K562 (cell line): ENCODE data around the gene GAB2. TPM values are rescaled to one million over a fixed set of nuclear protein-coding genes. Genes with fewer than 3 reads are reported as not detected.

Experiments used
- ATAC-seq: fragments of 200-7000 bp; cut with Tn5 transposase; 3 replicates; pipeline ENCODE4 v1.9.1; 2020; ENCODE audit warnings: moderate library complexity
- BruUV-seq: library from RNA; stranded (reverse); fragments of 400-500 nt; replicated peaks from 2 replicates; lab custom pipeline; 2021; lab: Mats Ljungman, UMichigan
- CTCF ChIA-PET: fragments of 300-600 bp; formaldehyde crosslinking; extraction: SDS; loops from one replicate; lab custom pipeline; 2021; ENCODE audit warnings: low intra/inter-chr PET ratio; lab: Yijun Ruan, JAX
- POLR2A ChIA-PET: fragments of 300-600, 350-650 bp; sonication (Branson Sonifier 250); formaldehyde crosslinking; extraction: SDS; loops from one replicate; lab custom pipeline; 2021; ENCODE audit warnings: antibody characterized with exemption, inconsistent platforms; lab: Yijun Ruan, JAX
- DNase-seq, 4 experiments: peaks; one replicate each; pipeline versions ENCODE4 v3.0.0 to v3.0.0-alpha.2; 2011 to 2018; ENCODE audit warnings: low spot score in 3 of 4, mixed read lengths in 3 of 4; ENCODE audit errors: extremely low read depth in 1 of 4
- FAIRE-seq: peaks from 2 replicates; lab custom pipeline; 2011; peaks lifted over from hg19 to GRCh38; lab: Jason Lieb, UNC
- H2AFZ ChIP-seq: 2 replicates; pipeline ENCODE4 v1.6.0; 2011; ENCODE audit warnings: low read depth, low read length, control low read depth, inconsistent platforms
- H3K27ac ChIP-seq: fragments of 200-600 bp; 3 replicates; pipeline ENCODE4 v1.8.0; 2011; ENCODE audit warnings: low read depth, mild to moderate bottlenecking, control low read depth, inconsistent platforms, low read length, moderate library complexity, mixed read lengths; ENCODE audit errors: extremely low read depth
- H3K27me3 ChIP-seq, 2 experiments: fragments of 300-600 bp in 1 of 2; 2 replicates in 1 of 2; 3 replicates in 1 of 2; pipeline versions ENCODE4 v1.6.0 to v1.8.0; 2011; ENCODE audit warnings: inconsistent platforms in 2 of 2, low read length in 2 of 2, mild to moderate bottlenecking in 1 of 2, mixed read lengths in 1 of 2, moderate library complexity in 1 of 2; ENCODE audit not compliant: control insufficient read depth in 2 of 2, insufficient read depth in 2 of 2
- H3K36me3 ChIP-seq: fragments of 300-600 bp; 3 replicates; pipeline ENCODE4 v1.8.0; 2011; ENCODE audit warnings: mild to moderate bottlenecking, low read length, inconsistent platforms; ENCODE audit not compliant: control insufficient read depth, insufficient read depth
- H3K4me1 ChIP-seq, 2 experiments: fragments of 200-600 bp in 1 of 2; replicated peaks in 1 of 2; 2 replicates in 1 of 2; 3 replicates in 1 of 2; pipeline versions ENCODE4 v1.5.1 to v1.8.0; 2011; ENCODE audit warnings: inconsistent platforms in 2 of 2, low read length in 2 of 2, mild to moderate bottlenecking in 1 of 2, mixed read lengths in 1 of 2, moderate library complexity in 1 of 2; ENCODE audit not compliant: control insufficient read depth in 2 of 2, insufficient read depth in 2 of 2
- H3K4me2 ChIP-seq: 2 replicates; pipeline ENCODE4 v1.6.1; 2011; ENCODE audit warnings: low read length, control low read depth, inconsistent platforms, mixed read lengths; ENCODE audit not compliant: insufficient read depth
- H3K4me3 ChIP-seq: fragments of 200-600 bp; sonication (generic), shearing (Covaris generic); 2 replicates; pipeline ENCODE4 v1.5.1; 2016; ENCODE audit warnings: control low read depth, inconsistent platforms
- H3K79me2 ChIP-seq: fragments of 200-600 bp; 3 replicates; pipeline ENCODE4 v1.8.0; 2011; ENCODE audit warnings: low read length, inconsistent platforms; ENCODE audit not compliant: control insufficient read depth, insufficient read depth
- H3K9ac ChIP-seq, 2 experiments: 2 replicates each; pipeline versions ENCODE4 v1.6.0 to v1.6.1; 2011; ENCODE audit warnings: low read depth in 2 of 2, low read length in 2 of 2, control low read depth in 1 of 2, inconsistent platforms in 1 of 2, mild to moderate bottlenecking in 1 of 2, mixed read lengths in 1 of 2; ENCODE audit not compliant: insufficient read depth in 1 of 2
- H3K9me1 ChIP-seq: one replicate; pipeline ENCODE4 v1.6.0; 2011; ENCODE audit warnings: inconsistent platforms, mild to moderate bottlenecking, low read length, moderate library complexity; ENCODE audit not compliant: control insufficient read depth, insufficient read depth
- H3K9me3 ChIP-seq: replicated peaks from 2 replicates; pipeline ENCODE4 v1.5.1; 2011; ENCODE audit warnings: low read depth, low read length, inconsistent platforms; ENCODE audit not compliant: control insufficient read depth, insufficient read depth
- H4K20me1 ChIP-seq: replicated peaks from 2 replicates; pipeline ENCODE4 v1.6.1; 2011; ENCODE audit warnings: low read length, inconsistent platforms, mixed read lengths; ENCODE audit not compliant: control insufficient read depth, insufficient read depth
- GABPB1 ChIP-seq: sonication (generic); formaldehyde crosslinking; IDR thresholded peaks from 2 replicates; pipeline ENCODE4 v1.8.0; 2022; ENCODE audit warnings: mild to moderate bottlenecking, missing genetic modification reagents
- GATAD2B ChIP-seq: fragments of 450-650 bp; IDR thresholded peaks from 2 replicates; pipeline ENCODE4 v1.6.1; 2017; ENCODE audit warnings: mild to moderate bottlenecking, borderline replicate concordance
- HDAC8 ChIP-seq: fragments of 450-650 bp; IDR thresholded peaks from 2 replicates; pipeline ENCODE4 v1.6.1; 2016; ENCODE audit warnings: mild to moderate bottlenecking, missing genetic modification characterization, moderate library complexity, missing compliant biosample characterization
- HNRNPL ChIP-seq: fragments of 200-400 bp; formaldehyde crosslinking; IDR thresholded peaks from 2 replicates; pipeline ENCODE4 v1.6.1; 2017; ENCODE audit warnings: low read depth, mild to moderate bottlenecking, low read length
- RBM22 ChIP-seq: fragments of 200-400 bp; formaldehyde crosslinking; IDR thresholded peaks from 2 replicates; pipeline ENCODE4 v1.6.1; 2018; ENCODE audit warnings: low read length, low read depth; ENCODE audit not compliant: poor library complexity, severe bottlenecking
- ZNF699 ChIP-seq: fragments of 250-450 bp; sonication (Bioruptor Pico); IDR thresholded peaks from 2 replicates; pipeline ENCODE4 v1.8.0; 2021; ENCODE audit warnings: mild to moderate bottlenecking, moderate library complexity; ENCODE audit not compliant: insufficient replicate concordance
- WGBS: fragments of 100-300 bp; shearing (Covaris generic); methylation state at CpG from one replicate; pipeline ENCODE4 v1.1.6; 2016; ENCODE audit warnings: low coverage, mixed read lengths; ENCODE audit not compliant: insufficient coverage; ENCODE audit errors: missing lambda C conversion rate; 5-methylcytosine and 5-hydroxymethylcytosine counted together
- in situ Hi-C: fragments of 300-500 bp; cut with MboI; formaldehyde crosslinking; loops from 4 replicates; pipeline ENCODE4 v1.15.0; 2018; ENCODE audit warnings: inconsistent platforms, mixed read lengths
- intact Hi-C: fragments of 100-400 bp; cut with micrococcal nuclease; formaldehyde crosslinking; loops from 2 replicates; pipeline ENCODE4 v1.14.2; 2022
- polyA plus RNA-seq, 8 experiments: library from polyadenylated mRNA; depleted of rRNA in 4 of 8; stranded (reverse) in 5 of 8; unstranded in 3 of 8; fragments of >200 nt; fragmentation: Nextera tagmentation in 2 of 8; fragmentation: Illumina TruSeq in 1 of 8; extraction: Ambion mirVana in 2 of 8; extraction: Trizol in 1 of 8; gene quantifications; 2 replicates each; pipeline versions ENCODE4 v1.2.1 to v1.2.3, GENCODE V29; 2011 to 2014; ENCODE audit warnings: inconsistent platforms in 1 of 8, missing spikeins in 1 of 8
- total RNA-seq, 7 experiments: library from RNA; depleted of rRNA in 6 of 7; stranded (reverse); fragments of >200 nt in 6 of 7; fragmentation: Illumina TruSeq in 2 of 7; extraction: Trizol in 2 of 7; gene quantifications; 2 replicates each; pipeline versions ENCODE4 v1.2.1 to v1.2.3, GENCODE V29; 2011 to 2021; ENCODE audit warnings: low replicate concordance in 1 of 7
- TF ChIP-seq, protein P1 (sequence below): fragments of 450-650 bp; formaldehyde crosslinking; IDR thresholded peaks from 2 replicates; pipeline ENCODE4 v1.4.0; 2020; ENCODE audit warnings: mild to moderate bottlenecking

Gene GAB2
- total and polyA plus RNA-seq, 9 of the 15 experiments (the other 6 are each of a cell fraction or from before 2014, with no cell fraction given), result 2.3 to 35.2 (median 16.1) TPM

DNA sequence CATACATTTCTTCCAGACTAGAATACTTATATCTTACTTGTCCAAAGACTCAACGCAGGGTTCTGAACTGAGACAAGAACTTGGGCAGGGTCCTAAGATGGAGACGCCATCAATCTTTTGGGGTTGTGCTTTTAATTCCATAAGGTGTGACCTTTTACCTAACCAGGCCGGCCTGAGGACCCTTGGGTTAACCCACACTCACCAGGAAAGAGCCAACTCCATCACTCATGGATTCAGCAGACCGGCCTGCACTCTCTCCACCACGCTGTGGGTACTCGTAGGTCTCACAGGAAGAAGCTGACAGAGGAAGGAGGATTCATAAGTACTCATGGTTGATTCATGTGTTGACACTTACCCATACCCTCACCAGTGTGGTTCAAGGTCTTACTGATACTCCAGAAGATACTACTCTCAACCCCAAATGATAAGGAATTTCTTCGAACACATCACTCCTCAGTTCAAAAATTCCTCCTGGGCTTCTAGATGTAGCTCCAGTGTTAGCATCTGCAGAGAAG, 192.7 kb downstream of the GAB2 start:
- Histone ChIP-seq H3K9ac (no peak overlapping the region), H3K79me2 (no peaks in the 10 kb centered on the region), H4K20me1 (no peaks in the 10 kb centered on the region), H2AFZ (no peak overlapping the region), H3K4me3 (no peak overlapping the region), H3K9me1 (no peaks in the 10 kb centered on the region), H3K4me2 (no peak overlapping the region), H3K27me3 (no peaks in the 10 kb centered on the region), H3K9me3 (no peaks in the 10 kb centered on the region), H3K36me3 (peaks cover 70% of the 10 kb centered on the region; the same call in 2 of the 3 replicates), H3K27ac (no peak overlapping the region), H3K4me1 (peaks cover 0 to 11% of the 10 kb centered on the region in 2 experiments; a peak in 2 of 5 replicates)
- ChIA-PET CTCF (no interaction called here), POLR2A (interaction anchor here (0.6 to 0.9 kb wide), 2 partner anchors 8 to 14 kb away, joined by 3 to 4 read pairs; no protein-coding TSS in a partner anchor)
- in situ Hi-C loops (loop anchor here (5.0 kb wide), 1 partner anchor 337 kb away; no protein-coding TSS in a partner anchor), intact Hi-C loops (no loop called here)
- FAIRE-seq (no peak), ATAC-seq (no peak), DNase-seq (no peak)
- BruUV-seq, result no TSS peak
- 82% methylated on average over 7 of the region's 7 CpGs for WGBS
- TF ChIP-seq HDAC8 (tag) (no peak), HNRNPL (no peak), ZNF699 (no peak), GATAD2B (no peak)

DNA sequence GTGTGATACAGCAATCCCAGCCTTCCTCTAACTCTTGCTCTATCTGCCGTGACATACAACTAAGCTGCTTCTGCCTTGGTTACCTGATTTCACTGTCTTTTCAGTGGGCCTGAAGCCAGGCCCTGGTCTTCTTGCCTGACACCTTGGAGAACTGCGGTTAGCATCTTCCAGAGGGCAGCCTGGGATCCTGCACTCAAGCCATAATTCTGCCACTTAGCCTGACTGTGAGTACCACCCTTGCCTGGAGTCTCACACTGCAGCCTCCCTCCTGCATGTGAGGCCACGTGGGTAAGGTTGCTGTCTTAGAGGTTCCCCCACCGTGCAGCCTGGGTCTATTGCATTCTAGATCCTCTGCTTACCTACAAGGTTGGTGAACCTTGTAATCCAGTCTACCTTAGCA, 193.1 kb downstream of the GAB2 start:
- H3K9ac ChIP-seq, result no peak overlapping the region
- H3K4me1 ChIP-seq, result peaks cover 0 to 7% of the 10 kb centered on the region in 2 experiments; a peak in 2 of 5 replicates
- no peak overlapping the region for H3K4me3 ChIP-seq
- no peaks in the 10 kb centered on the region for H4K20me1 ChIP-seq
- in situ Hi-C loops, result loop anchor here (5.0 kb wide), 1 partner anchor 338 kb away; no protein-coding TSS in a partner anchor
- H3K27ac ChIP-seq, result no peak overlapping the region
- no peaks in the 10 kb centered on the region for H3K27me3 ChIP-seq
- CTCF ChIA-PET, result no interaction called here
- H3K9me1 ChIP-seq, result no peaks in the 10 kb centered on the region
- H3K9me3 ChIP-seq, result no peaks in the 10 kb centered on the region
- H3K79me2 ChIP-seq, result no peaks in the 10 kb centered on the region
- DNase-seq, result no peak
- intact Hi-C loops, result no loop called here
- H3K36me3 ChIP-seq, result peaks cover 74% of the 10 kb centered on the region; the same call in 2 of the 3 replicates
- WGBS, result 73% methylated on average over 4 of the region's 4 CpGs
- POLR2A ChIA-PET, result interaction anchor here (0.6 to 0.9 kb wide), 2 partner anchors 8 to 14 kb away, joined by 3 to 4 read pairs; no protein-coding TSS in a partner anchor
- ATAC-seq, result no peak
- TF ChIP-seq, protein P1, sequence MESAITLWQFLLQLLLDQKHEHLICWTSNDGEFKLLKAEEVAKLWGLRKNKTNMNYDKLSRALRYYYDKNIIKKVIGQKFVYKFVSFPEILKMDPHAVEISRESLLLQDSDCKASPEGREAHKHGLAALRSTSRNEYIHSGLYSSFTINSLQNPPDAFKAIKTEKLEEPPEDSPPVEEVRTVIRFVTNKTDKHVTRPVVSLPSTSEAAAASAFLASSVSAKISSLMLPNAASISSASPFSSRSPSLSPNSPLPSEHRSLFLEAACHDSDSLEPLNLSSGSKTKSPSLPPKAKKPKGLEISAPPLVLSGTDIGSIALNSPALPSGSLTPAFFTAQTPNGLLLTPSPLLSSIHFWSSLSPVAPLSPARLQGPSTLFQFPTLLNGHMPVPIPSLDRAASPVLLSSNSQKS (CRISPR knock-in tag), result no peak
- peak; percentile 6 for TF ChIP-seq RBM22
- TF ChIP-seq GABPB1, result no peak
- H2AFZ ChIP-seq, result no peak overlapping the region
- no peak for FAIRE-seq
- BruUV-seq, result no TSS peak
- no peak overlapping the region for H3K4me2 ChIP-seq
